ENCODE data around the gene CHD1. TPM values are rescaled to one million over a fixed set of nuclear protein-coding genes. Genes with fewer than 3 reads are reported as not detected.

Gene CHD1
- polyA plus RNA-seq, 1 donor: 89.5 TPM

- DNase-seq: no peak
These were observed 112.1 kb downstream of the CHD1 start for GRCh38 chr5:98816582-98817222.

- no peak for DNase-seq
These were observed 115.1 kb downstream of the CHD1 start for GRCh38 chr5:98813755-98814154.

DNA sequence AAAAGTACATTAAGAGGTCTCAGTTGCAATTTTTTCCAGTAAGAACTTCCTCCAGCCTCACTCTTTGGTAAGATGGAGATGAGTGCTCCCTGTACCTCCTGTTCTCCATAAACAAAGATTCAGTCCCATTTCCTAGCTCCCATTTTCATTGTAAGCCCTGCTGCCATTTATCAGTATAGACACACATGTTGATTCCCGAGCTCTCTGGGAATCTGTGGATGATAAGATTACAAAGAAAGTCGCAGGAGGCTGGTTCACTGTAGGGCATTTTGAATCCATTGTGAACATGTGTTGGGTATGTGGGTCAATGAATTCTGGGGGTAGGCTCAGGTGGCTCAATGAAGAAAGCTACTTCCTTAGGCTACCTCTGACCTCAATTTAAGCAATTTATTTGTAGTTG, 118.6 kb downstream of the CHD1 start:
- no peak for DNase-seq

DNA sequence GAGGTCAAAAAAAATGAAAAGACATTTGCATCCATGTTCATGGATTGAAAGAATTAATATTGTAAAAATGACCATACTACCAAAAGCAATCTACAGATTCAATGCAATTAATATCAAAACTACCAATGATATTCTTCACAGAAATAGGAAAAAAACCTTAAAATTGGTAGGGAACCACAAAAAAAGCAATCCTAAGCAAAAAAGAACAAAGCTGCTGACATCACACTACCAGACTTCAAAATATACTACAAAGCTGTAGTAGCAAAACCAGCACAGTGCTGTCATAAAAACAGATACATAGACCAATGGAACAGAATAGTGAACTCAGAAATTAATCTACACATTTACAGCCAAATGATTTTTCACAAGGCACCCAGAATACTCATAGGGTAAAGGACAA, 121.0 kb downstream of the CHD1 start:
- no peak for DNase-seq

GRCh38 chr5:98805070-98805469, 123.7 kb downstream of the CHD1 start:
- DNase-seq: no peak

GRCh38 chr5:98804066-98804465, 124.7 kb downstream of the CHD1 start:
- no peak for DNase-seq

Other genes with a start within 250 kb of the CHD1 start
- gene RGMB, start 155.3 kb downstream of the CHD1 start, polyA plus RNA-seq (ENCODE audit: insufficient read length): 16.3 TPM

All from left kidney (tissue), 2 donors.